Breast epithelium (tissue), 4 donors: Measurements from ENCODE around the gene MYO1D. TPM values are rescaled to one million over a fixed set of nuclear protein-coding genes. Genes with fewer than 3 reads are reported as not detected.

ENCODE experiments used
- DNase-seq, 2 donors: peaks; one replicate each; pipeline ENCODE4 v3.0.0-alpha.2; 2019; ENCODE audit warnings: low spot score in 2 of 2
- H3K27ac ChIP-seq, 2 donors: fragments of 200-600 bp; sonication (generic) in 1 of 2; one replicate each; pipeline ENCODE4 v1.5.1; 2016 to 2019; ENCODE audit warnings: mild to moderate bottlenecking in 1 of 2
- H3K27me3 ChIP-seq, 2 donors: fragments of 200-600 bp; sonication (generic) in 1 of 2; one replicate each; pipeline versions ENCODE4 v1.5.1 to v1.6.0; 2017 to 2019; ENCODE audit warnings: control low read depth in 1 of 2, mild to moderate bottlenecking in 1 of 2
- H3K36me3 ChIP-seq: fragments of 200-600 bp; one replicate; pipeline ENCODE4 v1.5.1; 2019
- H3K4me1 ChIP-seq, 2 donors: fragments of 200-600 bp; sonication (generic); one replicate each; pipeline ENCODE4 v1.5.1; 2016 to 2019; ENCODE audit warnings: control low read depth in 1 of 2
- H3K4me3 ChIP-seq, 3 donors: fragments of 200-600 bp; sonication (generic); 1 replicate in 2 of 3; 2 replicates in 1 of 3; pipeline ENCODE4 v1.5.1; 2016 to 2019; ENCODE audit warnings: mild to moderate bottlenecking in 3 of 3, moderate library complexity in 2 of 3
- H3K9me3 ChIP-seq, 2 donors: fragments of 200-600 bp; sonication (generic) in 1 of 2; one replicate each; pipeline ENCODE4 v1.5.1; 2016 to 2019; ENCODE audit warnings: control low read depth in 1 of 2
- CTCF ChIP-seq, 3 donors: fragments of 450-650 bp; IDR thresholded peaks; one replicate each; pipeline ENCODE4 v1.5.1; 2016 to 2017; ENCODE audit warnings: antibody characterized with exemption in 3 of 3, mild to moderate bottlenecking in 3 of 3, moderate library complexity in 3 of 3
- POLR2A ChIP-seq: fragments of 450-650 bp; IDR thresholded peaks from one replicate; pipeline ENCODE4 v1.6.1; 2016; ENCODE audit warnings: antibody characterized with exemption, mild to moderate bottlenecking, moderate library complexity
- POLR2AphosphoS5 ChIP-seq, 3 donors: sonication (generic); formaldehyde crosslinking; IDR thresholded peaks; one replicate each; pipeline ENCODE4 v1.6.1; 2017; ENCODE audit warnings: antibody characterized with exemption in 3 of 3
- intact Hi-C: fragments of 100-400 bp; cut with DNase I; formaldehyde crosslinking; loops from one replicate; pipeline ENCODE4 v1.15.1; 2023; ENCODE audit warnings: low total_unique reads
- total RNA-seq, 3 donors: library from RNA; depleted of rRNA; stranded (reverse); fragments of >200 nt; gene quantifications; one replicate each; pipeline ENCODE4 v1.1.0, GENCODE V29; 2016

MYO1D gene
- total RNA-seq, 3 donors from 2014 or later, result 54.4 to 114 (median 76.7) TPM

- Histone ChIP-seq H3K4me3 (no peak overlapping the region), H3K36me3 (no peaks in the 10 kb centered on the region), H3K27me3 (no peaks in the 10 kb centered on the region), H3K4me1 (no peaks in the 10 kb centered on the region), H3K27ac (no peak overlapping the region), H3K9me3 (no peaks in the 10 kb centered on the region)
- TF ChIP-seq CTCF (IDR thresholded peaks at IDR 0.05) (no peak), POLR2A (no peak), POLR2AphosphoS5 (IDR thresholded peaks at IDR 0.05) (no peak)
- intact Hi-C loops, result no loop called here
- DNase-seq, result no peak
Measured at GRCh38 chr17:32549559-32549958, 327.4 kb downstream of the MYO1D start.

GRCh38 chr17:32546031-32546444 lies 330.9 kb downstream of the MYO1D start:
- TF ChIP-seq POLR2AphosphoS5 (IDR thresholded peaks at IDR 0.05) (no peak), POLR2A (no peak), CTCF (IDR thresholded peaks at IDR 0.05) (no peak)
- intact Hi-C loops, result no loop called here
- no peaks in the 10 kb centered on the region for H3K27me3 ChIP-seq
- no peak overlapping the region for H3K4me3 ChIP-seq
- H3K4me1 ChIP-seq, result no peaks in the 10 kb centered on the region
- no peaks in the 10 kb centered on the region for H3K36me3 ChIP-seq
- no peak for DNase-seq
- no peaks in the 10 kb centered on the region for H3K9me3 ChIP-seq
- H3K27ac ChIP-seq, result no peak overlapping the region

- DNase-seq, result no peak
- H3K27ac ChIP-seq, result no peak overlapping the region
- H3K4me3 ChIP-seq, result no peak overlapping the region
- intact Hi-C loops, result no loop called here
- H3K36me3 ChIP-seq, result no peaks in the 10 kb centered on the region
- no peaks in the 10 kb centered on the region for H3K4me1 ChIP-seq
- TF ChIP-seq POLR2AphosphoS5 (IDR thresholded peaks at IDR 0.05) (no peak), CTCF (IDR thresholded peaks at IDR 0.05) (no peak), POLR2A (no peak)
- H3K9me3 ChIP-seq, result no peaks in the 10 kb centered on the region
- no peaks in the 10 kb centered on the region for H3K27me3 ChIP-seq
Measured at GRCh38 chr17:32542186-32542585, 334.7 kb downstream of the MYO1D start.

DNA sequence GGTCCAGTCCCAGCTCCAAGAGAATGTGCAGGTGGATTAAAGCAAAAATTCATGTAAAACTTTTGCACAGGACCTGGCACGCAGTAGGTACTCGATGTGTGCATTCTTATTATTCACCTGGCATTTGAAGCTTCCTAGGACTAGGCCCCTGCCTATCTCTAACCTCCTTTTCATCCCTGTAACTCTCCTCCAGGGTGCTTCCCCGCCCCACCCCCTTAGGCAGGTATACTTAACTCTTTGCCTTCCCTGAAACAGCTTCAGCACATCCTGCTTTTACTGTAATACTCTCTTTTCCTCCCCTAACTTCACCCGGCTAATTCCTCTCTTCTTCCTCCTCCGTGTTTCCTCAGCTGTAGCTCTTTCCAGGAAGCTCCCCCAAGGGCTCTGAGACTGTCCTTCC lies 335.3 kb downstream of the MYO1D start:
- no peaks in the 10 kb centered on the region for H3K9me3 ChIP-seq
- intact Hi-C loops, result no loop called here
- H3K27me3 ChIP-seq, result no peaks in the 10 kb centered on the region
- H3K4me3 ChIP-seq, result no peak overlapping the region
- H3K36me3 ChIP-seq, result no peaks in the 10 kb centered on the region
- no peak for DNase-seq
- no peak for TF ChIP-seq POLR2A
- no peak for TF ChIP-seq POLR2AphosphoS5 (IDR thresholded peaks at IDR 0.05)
- no peak for TF ChIP-seq CTCF (IDR thresholded peaks at IDR 0.05)
- H3K4me1 ChIP-seq, result no peaks in the 10 kb centered on the region
- no peak overlapping the region for H3K27ac ChIP-seq

DNA sequence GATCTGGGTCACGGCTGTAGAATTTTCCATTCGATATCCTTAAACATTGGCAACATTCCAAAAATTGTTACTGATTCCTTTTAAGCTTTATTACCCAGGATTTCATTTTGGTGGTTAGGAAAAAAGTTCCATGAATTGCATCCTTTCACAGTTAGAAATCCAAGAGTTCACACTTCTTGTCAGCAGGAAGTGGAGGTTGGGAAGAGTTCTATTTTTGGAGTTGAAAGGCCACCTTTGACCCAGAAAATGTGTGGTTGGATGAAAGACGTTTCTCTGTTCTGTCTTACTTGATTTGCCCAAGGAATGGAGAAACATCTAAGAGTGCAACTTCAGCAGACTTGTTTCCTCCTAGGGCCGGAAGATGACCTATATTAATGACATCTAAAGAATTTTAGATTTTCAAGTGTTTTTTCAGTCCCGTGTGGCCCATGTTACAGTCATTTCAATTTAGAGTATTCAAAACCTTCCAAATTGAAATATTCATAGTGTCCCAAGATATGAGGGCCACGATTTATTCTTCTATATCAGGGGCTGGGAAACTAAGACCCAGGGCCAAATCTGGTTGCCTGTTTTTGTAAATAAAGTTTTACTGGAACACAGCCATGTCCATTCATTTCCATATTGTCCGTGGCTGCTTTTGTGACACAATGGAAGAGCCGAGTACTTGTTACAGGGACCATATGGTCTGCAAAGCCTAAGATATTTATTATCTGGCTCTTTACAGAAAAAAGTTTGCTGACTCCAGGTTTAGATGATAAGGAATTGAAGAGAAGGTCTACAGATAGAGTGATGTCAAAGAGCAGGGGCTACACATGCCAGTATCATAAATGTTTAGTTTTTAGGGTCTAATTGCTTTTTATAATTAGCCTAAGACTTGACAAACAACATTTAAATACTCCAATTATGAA lies 339.9 kb downstream of the MYO1D start:
- Histone ChIP-seq H3K4me1 (no peaks in the 10 kb centered on the region), H3K9me3 (no peaks in the 10 kb centered on the region), H3K4me3 (no peak overlapping the region), H3K36me3 (no peaks in the 10 kb centered on the region), H3K27ac (no peak overlapping the region), H3K27me3 (no peaks in the 10 kb centered on the region)
- no peak for DNase-seq
- intact Hi-C loops, result no loop called here
- no peak for TF ChIP-seq CTCF (IDR thresholded peaks at IDR 0.05)
- TF ChIP-seq POLR2A, result no peak
- no peak for TF ChIP-seq POLR2AphosphoS5 (IDR thresholded peaks at IDR 0.05)
